GM19372 (cell line): ENCODE results near the gene ZNF488.

ENCODE experiments used
- ATAC-seq: cut with Tn5 transposase; IDR thresholded peaks from one replicate; pipeline ENCODE4 v1.9.1; 2021; ENCODE audit warnings: mild to moderate bottlenecking, low read depth, moderate library complexity; ENCODE audit not compliant: unreplicated experiment

ZNF488 gene

GRCh38 chr10:47350671-47351640, 33.1 kb downstream of the ZNF488 start:
- ATAC-seq: no peak

GRCh38 chr10:47349941-47350371, 34.1 kb downstream of the ZNF488 start:
- ATAC-seq: no peak

GRCh38 chr10:47349516-47349915, 34.6 kb downstream of the ZNF488 start:
- ATAC-seq: no peak

DNA sequence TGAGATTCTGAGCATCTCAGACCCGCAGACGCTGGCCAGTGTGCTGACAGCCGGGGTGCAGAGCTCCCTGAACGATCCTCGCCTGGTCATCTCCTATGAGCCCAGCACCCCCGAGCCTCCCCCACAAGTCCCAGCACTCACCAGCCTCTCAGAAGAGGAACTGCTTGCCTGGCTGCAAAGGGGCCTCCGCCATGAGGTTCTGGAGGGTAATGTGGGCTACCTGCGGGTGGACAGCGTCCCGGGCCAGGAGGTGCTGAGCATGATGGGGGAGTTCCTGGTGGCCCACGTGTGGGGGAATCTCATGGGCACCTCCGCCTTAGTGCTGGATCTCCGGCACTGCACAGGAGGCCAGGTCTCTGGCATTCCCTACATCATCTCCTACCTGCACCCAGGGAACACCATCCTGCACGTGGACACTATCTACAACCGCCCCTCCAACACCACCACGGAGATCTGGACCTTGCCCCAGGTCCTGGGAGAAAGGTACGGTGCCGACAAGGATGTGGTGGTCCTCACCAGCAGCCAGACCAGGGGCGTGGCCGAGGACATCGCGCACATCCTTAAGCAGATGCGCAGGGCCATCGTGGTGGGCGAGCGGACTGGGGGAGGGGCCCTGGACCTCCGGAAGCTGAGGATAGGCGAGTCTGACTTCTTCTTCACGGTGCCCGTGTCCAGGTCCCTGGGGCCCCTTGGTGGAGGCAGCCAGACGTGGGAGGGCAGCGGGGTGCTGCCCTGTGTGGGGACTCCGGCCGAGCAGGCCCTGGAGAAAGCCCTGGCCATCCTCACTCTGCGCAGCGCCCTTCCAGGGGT, 35.2 kb downstream of the ZNF488 start:
- ATAC-seq: no peak

- no peak for ATAC-seq
Observed at GRCh38 chr10:47348138-47348651, 35.9 kb downstream of the ZNF488 start, which contains the start of gene RBP3. Gene RBP3 (plus strand): TSS chr10:47348363. CDS start chr10:47348485, 122 bp downstream.

DNA sequence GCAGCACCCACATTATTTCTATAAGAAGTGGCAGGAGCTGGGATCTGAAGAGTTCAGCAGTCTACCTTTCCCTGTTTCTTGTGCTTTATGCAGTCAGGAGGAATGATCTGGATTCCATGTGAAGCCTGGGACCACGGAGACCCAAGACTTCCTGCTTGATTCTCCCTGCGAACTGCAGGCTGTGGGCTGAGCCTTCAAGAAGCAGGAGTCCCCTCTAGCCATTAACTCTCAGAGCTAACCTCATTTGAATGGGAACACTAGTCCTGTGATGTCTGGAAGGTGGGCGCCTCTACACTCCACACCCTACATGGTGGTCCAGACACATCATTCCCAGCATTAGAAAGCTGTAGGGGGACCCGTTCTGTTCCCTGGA, 36.8 kb downstream of the ZNF488 start:
- no peak for ATAC-seq

GRCh38 chr10:47346581-47347302, 37.4 kb downstream of the ZNF488 start:
- ATAC-seq: no peak

DNA sequence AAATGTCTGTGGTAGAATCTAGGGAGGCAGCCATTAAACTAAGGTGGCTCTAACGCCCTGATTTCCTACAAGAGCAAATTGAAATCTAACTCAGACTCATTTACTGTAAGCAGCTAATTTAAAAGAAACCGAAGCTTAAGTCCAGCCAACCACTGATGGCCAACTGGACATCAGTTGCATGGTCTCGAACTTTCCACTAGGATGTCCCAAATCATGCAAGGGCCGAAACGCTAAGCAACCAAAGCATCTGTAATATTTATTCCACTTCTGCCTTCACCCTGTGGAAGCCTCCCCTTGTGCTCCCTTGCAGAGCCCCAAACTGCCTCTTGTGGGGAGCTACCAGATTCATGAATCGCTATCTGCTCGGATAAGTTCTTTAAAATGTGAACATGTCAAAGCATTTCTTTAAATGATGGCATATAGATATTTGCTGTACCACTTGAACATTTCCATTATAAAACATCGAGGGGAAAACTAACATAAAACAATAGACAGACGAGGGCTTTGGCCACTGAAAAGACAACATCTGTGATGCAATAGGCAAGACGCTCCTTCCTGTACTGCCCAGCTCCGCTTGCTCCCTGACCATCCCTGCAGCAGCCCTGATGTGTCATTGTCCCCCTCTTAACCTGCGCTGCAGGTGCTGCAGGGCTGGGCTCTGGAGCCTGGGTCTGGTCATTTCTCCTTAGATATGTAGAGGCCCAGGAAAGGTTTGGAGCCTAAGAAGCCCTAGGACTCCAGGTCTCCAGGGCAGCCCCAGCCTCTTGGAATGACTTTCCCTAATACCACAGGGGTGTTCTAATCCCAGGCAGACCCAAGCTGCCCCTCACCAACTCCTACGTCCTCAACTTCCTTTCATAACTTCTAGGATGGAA, 38.9 kb downstream of the ZNF488 start:
- ATAC-seq: no peak

DNA sequence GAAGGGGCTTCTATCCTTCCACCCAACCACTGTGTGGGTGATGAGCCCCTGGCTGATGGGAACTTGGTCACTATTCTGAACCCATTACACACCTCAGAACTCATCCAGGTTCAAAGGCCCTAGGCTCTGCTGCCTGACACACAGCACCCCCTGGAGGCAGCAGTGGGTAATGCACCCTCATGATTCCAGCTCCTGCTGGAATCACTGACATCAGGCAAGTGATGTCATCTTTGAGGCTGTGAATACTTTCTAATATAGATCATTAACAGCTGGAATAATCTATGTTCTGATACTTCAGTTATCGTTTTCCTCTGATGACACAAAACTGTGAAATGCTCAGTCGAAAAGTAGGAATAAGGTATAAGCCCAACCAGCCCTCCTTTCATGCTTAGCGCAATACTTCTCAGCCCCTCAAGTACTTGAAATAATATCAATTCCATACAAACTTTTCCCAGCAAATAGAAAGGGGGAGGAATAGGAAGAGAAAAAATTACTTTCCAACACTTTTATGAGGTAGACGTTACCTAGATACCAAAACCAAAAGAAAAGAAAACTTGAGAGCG, 43.4 kb downstream of the ZNF488 start:
- no peak for ATAC-seq

GRCh38 chr10:47339759-47340607, 44.1 kb downstream of the ZNF488 start:
- ATAC-seq: no peak

DNA sequence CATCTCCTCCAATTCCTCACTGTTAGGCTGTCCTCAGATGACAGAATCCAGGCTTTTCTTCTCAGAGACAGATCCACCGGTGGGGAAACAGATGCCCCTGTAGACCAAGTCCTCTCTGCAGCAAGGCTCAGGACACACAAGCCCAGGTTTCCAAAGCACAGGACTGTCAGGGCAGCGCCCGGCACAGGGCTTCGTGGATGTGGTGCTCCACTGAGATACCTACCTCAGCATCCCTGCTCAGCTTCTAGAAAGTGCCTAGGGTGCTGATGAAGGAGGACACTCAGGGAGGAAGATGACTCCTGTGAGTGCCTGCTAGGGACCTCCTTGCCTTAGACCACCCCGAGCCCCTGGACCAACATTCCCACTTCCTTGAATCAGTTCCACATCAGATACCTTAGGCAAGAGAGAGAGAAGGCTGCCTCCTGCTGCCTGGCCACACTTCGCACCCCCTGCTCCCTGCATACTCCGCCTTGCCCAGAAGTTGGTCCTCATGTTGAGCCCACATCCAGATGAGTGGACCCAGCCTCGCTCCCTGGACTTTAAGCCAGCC, 44.8 kb downstream of the ZNF488 start:
- ATAC-seq: no peak

- ATAC-seq: no peak
Observed at GRCh38 chr10:47337310-47337709, 46.8 kb downstream of the ZNF488 start.

DNA sequence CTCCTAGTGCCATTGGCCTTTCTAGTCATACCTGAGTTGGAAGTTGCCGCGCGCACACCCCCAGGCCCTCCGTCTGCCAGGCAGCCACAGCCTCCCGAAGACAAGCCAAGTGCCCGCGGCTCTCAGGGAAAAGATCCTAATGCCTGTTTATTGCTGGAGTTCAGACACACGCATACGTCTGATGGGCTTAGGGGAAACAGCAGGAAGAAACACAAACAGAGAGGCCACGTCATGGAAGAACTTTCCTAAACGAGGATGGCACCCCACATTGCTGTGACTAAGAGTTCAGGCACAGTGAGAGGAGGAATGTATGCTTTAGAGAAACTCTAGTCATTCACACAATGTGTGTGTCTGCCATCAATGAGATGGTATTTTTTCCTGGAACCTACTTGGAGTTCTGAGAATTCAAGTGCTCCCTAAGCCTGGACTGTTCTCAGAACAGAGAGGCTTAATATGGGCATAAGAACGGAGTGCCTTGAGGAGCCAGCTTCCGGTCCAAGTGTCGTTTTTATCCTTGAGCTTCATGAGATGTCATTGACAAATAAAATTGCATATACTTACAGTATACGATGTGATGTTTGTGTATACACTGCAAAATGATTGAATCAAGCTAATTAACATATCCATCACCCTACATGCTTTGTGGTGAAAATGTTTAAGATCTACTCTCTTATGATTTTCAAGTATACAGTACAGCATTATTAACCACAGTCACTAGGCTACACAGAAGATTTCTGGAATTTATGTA, 47.5 kb downstream of the ZNF488 start:
- ATAC-seq: no peak

- ATAC-seq: no peak
Observed at GRCh38 chr10:47335906-47336305, 48.2 kb downstream of the ZNF488 start.

DNA sequence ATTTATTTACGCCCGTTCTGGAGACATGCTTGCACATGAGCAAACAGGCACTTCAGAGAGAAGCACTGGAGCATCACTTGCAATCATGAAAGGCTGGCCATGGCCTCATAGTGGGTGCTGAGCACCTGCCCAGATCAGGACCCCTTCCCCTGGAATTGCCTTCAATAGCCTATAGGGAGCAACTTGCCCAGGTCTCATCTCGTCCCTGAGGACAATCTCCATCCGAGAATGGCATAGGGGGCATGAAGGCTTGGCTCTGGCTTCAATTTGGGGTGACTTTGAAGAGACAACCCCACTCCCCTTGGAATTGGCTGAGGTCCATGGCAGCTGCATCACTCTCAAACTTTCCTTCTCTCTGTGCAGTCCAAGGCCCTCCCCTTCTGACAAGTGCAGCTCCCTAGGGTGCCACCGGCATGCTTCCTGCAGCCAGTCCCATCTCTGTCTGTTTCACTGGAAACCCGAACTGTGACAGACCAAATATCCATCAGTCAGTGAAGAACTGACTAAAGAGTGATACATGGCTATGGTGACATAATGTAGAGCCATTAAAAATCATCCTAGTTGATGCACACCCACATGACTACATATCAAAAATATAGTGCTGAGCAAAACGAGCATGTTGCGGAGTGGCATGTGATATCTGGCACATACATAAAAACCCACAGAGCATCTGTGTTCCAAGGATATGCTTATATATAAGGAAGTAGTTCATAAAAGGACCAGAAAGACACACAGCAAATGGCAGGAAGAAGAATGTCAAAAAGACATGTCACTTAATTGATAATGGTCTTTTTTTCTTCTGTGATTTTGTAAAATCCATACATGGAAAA, 49.4 kb downstream of the ZNF488 start:
- ATAC-seq: no peak

DNA sequence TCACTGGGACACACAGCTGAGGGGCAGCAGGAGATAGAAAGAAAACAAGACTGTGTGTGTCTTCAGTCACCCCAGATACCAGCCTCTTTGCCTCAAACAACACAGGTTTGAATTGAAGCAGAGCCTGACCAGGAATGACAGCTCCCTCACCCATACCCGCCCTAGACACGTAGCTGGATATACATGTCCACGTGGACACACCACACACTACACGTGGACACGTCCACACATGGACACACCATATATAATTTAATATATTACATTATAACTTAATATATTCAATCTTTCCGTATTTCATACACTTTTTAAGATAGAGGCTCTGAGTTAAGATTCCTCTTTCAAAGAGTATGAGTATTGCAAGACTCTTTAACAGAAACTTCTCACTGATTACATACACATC, 50.6 kb downstream of the ZNF488 start:
- ATAC-seq: no peak
